Endodermal cell (in vitro differentiated cells): ENCODE results near the gene MTHFD2L. TPM values are rescaled to one million over a fixed set of nuclear protein-coding genes. Genes with fewer than 3 reads are reported as not detected.

Source experiments
- DNase-seq: peaks from one replicate; pipeline ENCODE4 v3.0.0-alpha.2; 2017
- H3K27ac ChIP-seq: 2 replicates; pipeline ENCODE4 v1.5.1; 2013; ENCODE audit warnings: mild to moderate bottlenecking, low read depth, low read length, moderate library complexity
- H3K27me3 ChIP-seq: 2 replicates; pipeline ENCODE4 v1.6.1; 2013; ENCODE audit warnings: mild to moderate bottlenecking, low read length, moderate library complexity; ENCODE audit not compliant: insufficient read depth, control insufficient read depth, poor library complexity, severe bottlenecking
- H3K36me3 ChIP-seq: 2 replicates; pipeline ENCODE4 v1.7.0; 2013; ENCODE audit warnings: mild to moderate bottlenecking, low read length, moderate library complexity; ENCODE audit not compliant: control insufficient read depth, insufficient read depth
- H3K4me1 ChIP-seq: one replicate; pipeline ENCODE4 v1.7.0; 2013; ENCODE audit warnings: low read length; ENCODE audit not compliant: control insufficient read depth, insufficient read depth
- H3K4me3 ChIP-seq: 2 replicates; pipeline ENCODE4 v1.5.1; 2013; ENCODE audit warnings: mild to moderate bottlenecking, low read length, moderate library complexity
- H3K9ac ChIP-seq: 2 replicates; pipeline ENCODE4 v1.6.1; 2013; ENCODE audit warnings: mild to moderate bottlenecking, low read length, moderate library complexity; ENCODE audit not compliant: poor library complexity, severe bottlenecking; ENCODE audit errors: extremely low read depth
- H3K9me3 ChIP-seq: 2 replicates; pipeline ENCODE4 v1.6.1; 2013; ENCODE audit warnings: mild to moderate bottlenecking, low read length, moderate library complexity; ENCODE audit not compliant: control insufficient read depth
- H3K27ac Mint-ChIP-seq: 2 replicates; pipeline ENCODE4 v1.8.0; 2020; ENCODE audit warnings: mixed read lengths
- H3K27me3 Mint-ChIP-seq: 2 replicates; pipeline ENCODE4 v1.8.0; 2021; ENCODE audit warnings: mild to moderate bottlenecking, mixed read lengths; ENCODE audit not compliant: insufficient read depth
- H3K36me3 Mint-ChIP-seq: 2 replicates; pipeline ENCODE4 v1.8.0; 2020; ENCODE audit warnings: low read depth, mixed read lengths
- H3K4me1 Mint-ChIP-seq: 2 replicates; pipeline ENCODE4 v1.8.0; 2020; ENCODE audit warnings: mixed read lengths
- H3K4me3 Mint-ChIP-seq: 2 replicates; pipeline ENCODE4 v1.8.0; 2020; ENCODE audit warnings: mild to moderate bottlenecking, moderate library complexity, mixed read lengths
- H3K9me3 Mint-ChIP-seq: 2 replicates; pipeline ENCODE4 v1.8.0; 2020; ENCODE audit warnings: mild to moderate bottlenecking, mixed read lengths
- WGBS, 2 experiments: methylation state at CpG; one replicate each; pipeline versions ENCODE4 v1.1.5 to v1.1.7; 2013; ENCODE audit warnings: missing lambda C conversion rate in 2 of 2, mixed read lengths in 1 of 2; ENCODE audit not compliant: insufficient coverage in 1 of 2, insufficient read length in 1 of 2; 5-methylcytosine and 5-hydroxymethylcytosine counted together
- total RNA-seq, 2 donors: library from RNA; stranded (reverse); fragmentation: NEBNext Ultra II Directional in 1 of 2; extraction: Animal tissue kit (Norgen Biotek cat#: 25700) in 1 of 2; gene quantifications; 2 replicates in 1 of 2; 3 replicates in 1 of 2; pipeline ENCODE4 v1.2.1, GENCODE V29; 2021
- TF ChIP-seq, protein P1 (sequence below): fragments of 200-600 bp; sonication (generic); conservative IDR thresholded peaks from 2 replicates; pipeline ENCODE4 v1.5.0; 2021; ENCODE audit warnings: antibody characterized with exemption, mild to moderate bottlenecking

The MTHFD2L gene
- total RNA-seq, 2 donors from 2014 or later, result 10.4 to 11.5 TPM

DNA sequence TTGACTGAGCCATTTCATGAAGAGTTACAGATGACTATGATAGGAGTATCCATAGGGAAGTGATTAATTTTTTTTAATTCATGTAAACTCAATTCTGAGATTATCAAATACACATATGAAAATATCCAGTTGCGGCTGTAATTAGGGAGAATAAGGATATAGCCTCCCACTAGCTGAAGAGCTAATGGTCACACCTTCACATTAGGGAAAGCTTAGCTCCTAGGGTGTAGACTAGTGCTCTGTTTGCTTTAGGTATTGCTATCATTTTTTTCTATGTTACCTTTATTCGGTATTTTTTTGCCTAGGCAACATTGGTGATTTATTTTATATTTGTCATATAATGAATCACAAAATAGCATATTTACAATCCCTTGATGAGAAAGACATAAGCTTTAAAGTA is 110.7 kb downstream of the MTHFD2L start:
- Mint-ChIP-seq H3K27ac (no peak overlapping the region), H3K4me3 (no peak overlapping the region), H3K36me3 (no peaks in the 10 kb centered on the region), H3K4me1 (peaks cover 6% of the 10 kb centered on the region), H3K9me3 (peaks cover 2% of the 10 kb centered on the region), H3K27me3 (no peaks in the 10 kb centered on the region)
- no peak overlapping the region for H3K4me3 ChIP-seq
- WGBS, 2 experiments, result 83% methylated on average over 2 of the region's 2 CpGs; no CpG with 5 or more reads in 1 of the 2 experiments
- no peak overlapping the region for H3K9ac ChIP-seq
- no peak for DNase-seq
- no peaks in the 10 kb centered on the region for H3K27me3 ChIP-seq
- H3K9me3 ChIP-seq, result no peaks in the 10 kb centered on the region
- H3K36me3 ChIP-seq, result no peaks in the 10 kb centered on the region
- TF ChIP-seq, protein P1, sequence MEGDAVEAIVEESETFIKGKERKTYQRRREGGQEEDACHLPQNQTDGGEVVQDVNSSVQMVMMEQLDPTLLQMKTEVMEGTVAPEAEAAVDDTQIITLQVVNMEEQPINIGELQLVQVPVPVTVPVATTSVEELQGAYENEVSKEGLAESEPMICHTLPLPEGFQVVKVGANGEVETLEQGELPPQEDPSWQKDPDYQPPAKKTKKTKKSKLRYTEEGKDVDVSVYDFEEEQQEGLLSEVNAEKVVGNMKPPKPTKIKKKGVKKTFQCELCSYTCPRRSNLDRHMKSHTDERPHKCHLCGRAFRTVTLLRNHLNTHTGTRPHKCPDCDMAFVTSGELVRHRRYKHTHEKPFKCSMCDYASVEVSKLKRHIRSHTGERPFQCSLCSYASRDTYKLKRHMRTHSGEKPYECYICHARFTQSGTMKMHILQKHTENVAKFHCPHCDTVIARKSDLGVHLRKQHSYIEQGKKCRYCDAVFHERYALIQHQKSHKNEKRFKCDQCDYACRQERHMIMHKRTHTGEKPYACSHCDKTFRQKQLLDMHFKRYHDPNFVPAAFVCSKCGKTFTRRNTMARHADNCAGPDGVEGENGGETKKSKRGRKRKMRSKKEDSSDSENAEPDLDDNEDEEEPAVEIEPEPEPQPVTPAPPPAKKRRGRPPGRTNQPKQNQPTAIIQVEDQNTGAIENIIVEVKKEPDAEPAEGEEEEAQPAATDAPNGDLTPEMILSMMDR, result no peak
- H3K4me1 ChIP-seq, result no peaks in the 10 kb centered on the region
- H3K27ac ChIP-seq, result no peak overlapping the region

DNA sequence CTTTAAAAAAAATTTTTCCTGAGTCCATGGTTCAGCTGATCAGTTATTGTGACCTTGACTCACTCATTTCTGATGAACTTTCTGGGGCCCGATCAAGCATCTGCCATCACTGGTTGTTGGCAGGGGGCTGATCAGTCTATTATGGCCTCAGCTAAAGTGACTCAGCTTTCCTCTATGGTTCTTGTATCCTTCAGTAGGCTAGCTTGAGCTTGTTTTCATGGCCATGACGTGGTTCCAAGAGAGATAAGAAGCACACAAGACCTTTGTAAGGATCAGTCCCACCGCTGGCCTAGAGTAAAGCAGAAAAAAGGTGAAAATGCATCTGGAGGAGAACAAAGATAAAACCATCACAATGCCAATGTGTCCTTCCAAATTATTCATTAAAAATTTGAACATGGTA is 120.6 kb downstream of the MTHFD2L start:
- no peaks in the 10 kb centered on the region for H3K9me3 ChIP-seq
- no peaks in the 10 kb centered on the region for H3K4me1 ChIP-seq
- Mint-ChIP-seq H3K4me1 (peaks cover 4% of the 10 kb centered on the region), H3K9me3 (no peaks in the 10 kb centered on the region), H3K27me3 (no peaks in the 10 kb centered on the region), H3K36me3 (no peaks in the 10 kb centered on the region), H3K27ac (no peak overlapping the region), H3K4me3 (no peak overlapping the region)
- WGBS, 2 experiments, result 83 to 87% methylated on average over 2 to 3 of the region's 3 CpGs
- no peaks in the 10 kb centered on the region for H3K36me3 ChIP-seq
- H3K27ac ChIP-seq, result no peak overlapping the region
- TF ChIP-seq, protein P1, result no peak
- no peak overlapping the region for H3K4me3 ChIP-seq
- DNase-seq, result no peak
- no peaks in the 10 kb centered on the region for H3K27me3 ChIP-seq
- no peak overlapping the region for H3K9ac ChIP-seq

DNA sequence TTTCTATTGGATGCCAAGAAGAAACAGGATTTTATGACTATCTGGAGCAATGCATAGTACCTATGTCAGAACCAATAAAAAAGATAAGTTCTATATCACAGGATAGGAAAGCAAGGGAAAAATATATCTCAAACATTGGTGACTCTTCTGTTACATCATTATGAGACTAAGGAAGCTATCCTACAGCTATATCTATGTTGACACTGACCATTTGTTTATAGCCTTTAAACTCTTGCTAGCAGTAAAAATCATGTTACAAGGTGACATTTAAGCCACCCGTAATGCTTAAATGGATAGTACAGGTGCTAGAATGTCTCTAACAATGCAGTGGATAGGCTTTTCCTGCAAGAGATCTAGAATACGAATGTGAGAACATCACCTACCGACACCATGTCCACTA is 121.8 kb downstream of the MTHFD2L start:
- Mint-ChIP-seq H3K4me1 (peaks cover 4% of the 10 kb centered on the region), H3K4me3 (no peak overlapping the region), H3K27ac (no peak overlapping the region), H3K27me3 (no peaks in the 10 kb centered on the region), H3K36me3 (no peaks in the 10 kb centered on the region), H3K9me3 (no peaks in the 10 kb centered on the region)
- no peak overlapping the region for H3K9ac ChIP-seq
- TF ChIP-seq, protein P1, result no peak
- WGBS, 2 experiments, result 98 to 100% methylated on average over 3 of the region's 3 CpGs
- no peaks in the 10 kb centered on the region for H3K4me1 ChIP-seq
- H3K4me3 ChIP-seq, result no peak overlapping the region
- no peak overlapping the region for H3K27ac ChIP-seq
- no peaks in the 10 kb centered on the region for H3K9me3 ChIP-seq
- no peak for DNase-seq
- no peaks in the 10 kb centered on the region for H3K27me3 ChIP-seq
- no peaks in the 10 kb centered on the region for H3K36me3 ChIP-seq
